ENCODE results near the gene RUSC1.

Gene RUSC1

DNA sequence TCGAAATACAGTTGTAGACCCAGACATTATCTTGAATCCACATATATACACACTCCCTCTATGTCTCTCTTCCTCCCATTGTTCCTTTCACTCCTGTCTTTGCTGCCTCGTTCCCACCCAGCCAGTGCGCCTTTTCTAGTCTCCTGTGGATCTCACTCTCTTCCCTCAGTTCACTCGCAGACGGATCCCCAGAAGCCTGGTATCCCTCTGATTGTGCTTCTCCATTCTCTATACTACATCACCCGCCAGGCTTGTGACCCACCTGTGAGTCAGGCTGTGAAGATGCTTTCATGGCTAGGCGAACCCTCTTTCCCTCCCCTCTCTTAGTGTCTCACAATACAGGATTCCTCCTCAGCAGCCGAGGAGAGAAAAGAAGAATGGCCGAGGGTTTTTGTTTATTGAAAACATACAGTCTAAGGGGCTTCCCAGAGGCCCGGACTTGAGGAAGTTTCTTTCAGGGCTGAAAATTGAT is 42.0 kb upstream of the RUSC1 start:
- Histone ChIP-seq H3K4me1 (ENCODE audit: control insufficient read depth, insufficient read depth, low read length) (no peaks in the 10 kb centered on the region), H3K36me3 (ENCODE audit: control insufficient read depth in 2 of 2, insufficient read depth in 1 of 2, low read length in 2 of 2) (peaks cover 0 to 5% of the 10 kb centered on the region in 2 experiments; a peak in 1 of 3 replicates), H3K4me3 (ENCODE audit: low read depth, low read length) (no peak overlapping the region; the same call in 1 of the 2 replicates), H3K27ac (ENCODE audit: extremely low read depth, low read depth, low read length) (no peak overlapping the region), H3K9me3 (ENCODE audit: control insufficient read depth, insufficient read depth, low read depth, low read length) (no peaks in the 10 kb centered on the region)
- TF ChIP-seq ZNF692 (tag by site-specific recombination; IDR thresholded peaks at IDR 0.05) (no peak), ZNF366 (tag by site-specific recombination; conservative IDR thresholded peaks at IDR 0.05) (peak; percentile 35; the same call in 1 of the 2 replicates)
- TF ChIP-seq, protein P1, sequence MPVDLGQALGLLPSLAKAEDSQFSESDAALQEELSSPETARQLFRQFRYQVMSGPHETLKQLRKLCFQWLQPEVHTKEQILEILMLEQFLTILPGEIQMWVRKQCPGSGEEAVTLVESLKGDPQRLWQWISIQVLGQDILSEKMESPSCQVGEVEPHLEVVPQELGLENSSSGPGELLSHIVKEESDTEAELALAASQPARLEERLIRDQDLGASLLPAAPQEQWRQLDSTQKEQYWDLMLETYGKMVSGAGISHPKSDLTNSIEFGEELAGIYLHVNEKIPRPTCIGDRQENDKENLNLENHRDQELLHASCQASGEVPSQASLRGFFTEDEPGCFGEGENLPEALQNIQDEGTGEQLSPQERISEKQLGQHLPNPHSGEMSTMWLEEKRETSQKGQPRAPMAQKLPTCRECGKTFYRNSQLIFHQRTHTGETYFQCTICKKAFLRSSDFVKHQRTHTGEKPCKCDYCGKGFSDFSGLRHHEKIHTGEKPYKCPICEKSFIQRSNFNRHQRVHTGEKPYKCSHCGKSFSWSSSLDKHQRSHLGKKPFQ (tag by site-specific recombination; IDR thresholded peaks at IDR 0.05): peak; percentile 28
- ChIA-PET CTCF (interaction anchor here (0.6 to 1.8 kb wide), 6 partner anchors 25 to 53 kb away, joined by 3 to 9 read pairs (median 4); no protein-coding TSS in a partner anchor), POLR2A (interaction anchor here (0.6 to 1.3 kb wide), 4 partner anchors 14 to 277 kb away, joined by 3 to 4 read pairs (median 3); no protein-coding TSS in a partner anchor)

GRCh38 chr1:155279268-155279667 is 41.4 kb upstream of the RUSC1 start:
- H3K27ac ChIP-seq (ENCODE audit: extremely low read depth, low read depth, low read length): no peak overlapping the region
- no peaks in the 10 kb centered on the region for H3K9me3 ChIP-seq (ENCODE audit: control insufficient read depth, insufficient read depth, low read depth, low read length)
- ChIA-PET POLR2A (interaction anchor here (1.0 kb wide), 1 partner anchor 14 kb away, joined by 3 read pairs; no protein-coding TSS in a partner anchor), CTCF (interaction anchor here (0.6 to 1.8 kb wide), 5 partner anchors 19 to 366 kb away, joined by 3 to 9 read pairs (median 4); no protein-coding TSS in a partner anchor)
- TF ChIP-seq ZNF529 (tag by site-specific recombination; IDR thresholded peaks at IDR 0.05; ENCODE audit: insufficient replicate concordance): no peak
- TF ChIP-seq ZNF558 (tag by site-specific recombination; IDR thresholded peaks at IDR 0.05): no peak
- TF ChIP-seq, protein P2, sequence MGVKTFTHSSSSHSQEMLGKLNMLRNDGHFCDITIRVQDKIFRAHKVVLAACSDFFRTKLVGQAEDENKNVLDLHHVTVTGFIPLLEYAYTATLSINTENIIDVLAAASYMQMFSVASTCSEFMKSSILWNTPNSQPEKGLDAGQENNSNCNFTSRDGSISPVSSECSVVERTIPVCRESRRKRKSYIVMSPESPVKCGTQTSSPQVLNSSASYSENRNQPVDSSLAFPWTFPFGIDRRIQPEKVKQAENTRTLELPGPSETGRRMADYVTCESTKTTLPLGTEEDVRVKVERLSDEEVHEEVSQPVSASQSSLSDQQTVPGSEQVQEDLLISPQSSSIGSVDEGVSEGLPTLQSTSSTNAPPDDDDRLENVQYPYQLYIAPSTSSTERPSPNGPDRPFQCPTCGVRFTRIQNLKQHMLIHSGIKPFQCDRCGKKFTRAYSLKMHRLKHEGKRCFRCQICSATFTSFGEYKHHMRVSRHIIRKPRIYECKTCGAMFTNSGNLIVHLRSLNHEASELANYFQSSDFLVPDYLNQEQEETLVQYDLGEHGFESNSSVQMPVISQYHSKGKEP (tag by site-specific recombination; IDR thresholded peaks at IDR 0.05): no peak
- peak; percentile 15; the same call in 1 of the 2 replicates for TF ChIP-seq GLIS1 (tag by site-specific recombination; IDR thresholded peaks at IDR 0.05)
- TF ChIP-seq ZNF701 (tag by site-specific recombination; IDR thresholded peaks at IDR 0.05): no peak
- TF ChIP-seq ZSCAN5A (tag by site-specific recombination; IDR thresholded peaks at IDR 0.05): no peak
- no peak for TF ChIP-seq ZNF510 (tag by site-specific recombination; IDR thresholded peaks at IDR 0.05; ENCODE audit: insufficient replicate concordance)
- TF ChIP-seq, protein P3, sequence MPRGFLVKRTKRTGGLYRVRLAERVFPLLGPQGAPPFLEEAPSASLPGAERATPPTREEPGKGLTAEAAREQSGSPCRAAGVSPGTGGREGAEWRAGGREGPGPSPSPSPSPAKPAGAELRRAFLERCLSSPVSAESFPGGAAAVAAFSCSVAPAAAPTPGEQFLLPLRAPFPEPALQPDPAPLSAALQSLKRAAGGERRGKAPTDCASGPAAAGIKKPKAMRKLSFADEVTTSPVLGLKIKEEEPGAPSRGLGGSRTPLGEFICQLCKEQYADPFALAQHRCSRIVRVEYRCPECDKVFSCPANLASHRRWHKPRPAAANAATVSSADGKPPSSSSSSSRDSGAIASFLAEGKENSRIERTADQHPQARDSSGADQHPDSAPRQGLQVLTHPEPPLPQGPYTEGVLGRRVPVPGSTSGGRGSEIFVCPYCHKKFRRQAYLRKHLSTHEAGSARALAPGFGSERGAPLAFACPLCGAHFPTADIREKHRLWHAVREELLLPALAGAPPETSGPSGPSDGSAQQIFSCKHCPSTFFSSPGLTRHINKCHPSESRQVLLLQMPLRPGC (tag by site-specific recombination; IDR thresholded peaks at IDR 0.05): no peak
- no peak for TF ChIP-seq ZBTB49 (tag by site-specific recombination; IDR thresholded peaks at IDR 0.05; ENCODE audit: low read depth)
- TF ChIP-seq ZIC2 (tag by site-specific recombination; IDR thresholded peaks at IDR 0.05): peak; percentile 82
- TF ChIP-seq, protein P4, sequence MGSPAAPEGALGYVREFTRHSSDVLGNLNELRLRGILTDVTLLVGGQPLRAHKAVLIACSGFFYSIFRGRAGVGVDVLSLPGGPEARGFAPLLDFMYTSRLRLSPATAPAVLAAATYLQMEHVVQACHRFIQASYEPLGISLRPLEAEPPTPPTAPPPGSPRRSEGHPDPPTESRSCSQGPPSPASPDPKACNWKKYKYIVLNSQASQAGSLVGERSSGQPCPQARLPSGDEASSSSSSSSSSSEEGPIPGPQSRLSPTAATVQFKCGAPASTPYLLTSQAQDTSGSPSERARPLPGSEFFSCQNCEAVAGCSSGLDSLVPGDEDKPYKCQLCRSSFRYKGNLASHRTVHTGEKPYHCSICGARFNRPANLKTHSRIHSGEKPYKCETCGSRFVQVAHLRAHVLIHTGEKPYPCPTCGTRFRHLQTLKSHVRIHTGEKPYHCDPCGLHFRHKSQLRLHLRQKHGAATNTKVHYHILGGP (tag by site-specific recombination; IDR thresholded peaks at IDR 0.05): 0 out of 2 replicates have a peak, but pooled peaks have one; percentile 40
- no peak for TF ChIP-seq ZNF248 (tag by site-specific recombination; IDR thresholded peaks at IDR 0.05)
- TF ChIP-seq ZEB2 (tag by site-specific recombination; IDR thresholded peaks at IDR 0.05): no peak
- H3K36me3 ChIP-seq (ENCODE audit: control insufficient read depth in 2 of 2, insufficient read depth in 1 of 2, low read length in 2 of 2): peaks cover 0 to 5% of the 10 kb centered on the region in 2 experiments; a peak in 1 of 3 replicates
- no peak overlapping the region for H3K4me3 ChIP-seq (ENCODE audit: low read depth, low read length)
- no peaks in the 10 kb centered on the region for H3K4me1 ChIP-seq (ENCODE audit: control insufficient read depth, insufficient read depth, low read length)
